ENCODE measurements around the gene ERCC8.

- TF ChIP-seq, protein P1, sequence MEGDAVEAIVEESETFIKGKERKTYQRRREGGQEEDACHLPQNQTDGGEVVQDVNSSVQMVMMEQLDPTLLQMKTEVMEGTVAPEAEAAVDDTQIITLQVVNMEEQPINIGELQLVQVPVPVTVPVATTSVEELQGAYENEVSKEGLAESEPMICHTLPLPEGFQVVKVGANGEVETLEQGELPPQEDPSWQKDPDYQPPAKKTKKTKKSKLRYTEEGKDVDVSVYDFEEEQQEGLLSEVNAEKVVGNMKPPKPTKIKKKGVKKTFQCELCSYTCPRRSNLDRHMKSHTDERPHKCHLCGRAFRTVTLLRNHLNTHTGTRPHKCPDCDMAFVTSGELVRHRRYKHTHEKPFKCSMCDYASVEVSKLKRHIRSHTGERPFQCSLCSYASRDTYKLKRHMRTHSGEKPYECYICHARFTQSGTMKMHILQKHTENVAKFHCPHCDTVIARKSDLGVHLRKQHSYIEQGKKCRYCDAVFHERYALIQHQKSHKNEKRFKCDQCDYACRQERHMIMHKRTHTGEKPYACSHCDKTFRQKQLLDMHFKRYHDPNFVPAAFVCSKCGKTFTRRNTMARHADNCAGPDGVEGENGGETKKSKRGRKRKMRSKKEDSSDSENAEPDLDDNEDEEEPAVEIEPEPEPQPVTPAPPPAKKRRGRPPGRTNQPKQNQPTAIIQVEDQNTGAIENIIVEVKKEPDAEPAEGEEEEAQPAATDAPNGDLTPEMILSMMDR (conservative IDR thresholded peaks at IDR 0.05; ENCODE audit: low read depth, low read length), result no peak
- no peak for TF ChIP-seq EZH2 (IDR thresholded peaks at IDR 0.05; ENCODE audit: borderline replicate concordance, low read depth, low read length, poor library complexity, severe bottlenecking)
Measured at GRCh38 chr5:60916646-60917045, 28.2 kb downstream of the ERCC8 start.
